Tibial artery (tissue), 4 donors: ENCODE data around the gene VPS36.

Experiments used
- DNase-seq, 2 donors: peaks; one replicate each; pipeline ENCODE4 v3.0.0-alpha.2; 2019
- H3K27ac ChIP-seq, 2 donors: fragments of 200-600 bp; sonication (generic) in 1 of 2; 1 replicate in 1 of 2; 2 replicates in 1 of 2; pipeline ENCODE4 v1.5.1; 2018 to 2019; ENCODE audit warnings: mild to moderate bottlenecking in 1 of 2
- H3K27me3 ChIP-seq, 2 donors: fragments of 200-600 bp; sonication (generic) in 1 of 2; one replicate each; pipeline versions ENCODE4 v1.5.1 to v1.6.0; 2016 to 2019
- H3K36me3 ChIP-seq, 3 donors: fragments of 200-600 bp; sonication (generic) in 2 of 3; one replicate each; pipeline ENCODE4 v1.5.1; 2016 to 2019; ENCODE audit warnings: mild to moderate bottlenecking in 2 of 3
- H3K4me1 ChIP-seq, 4 donors: fragments of 200-600 bp; sonication (generic) in 2 of 4; 1 replicate in 3 of 4; 2 replicates in 1 of 4; pipeline ENCODE4 v1.5.1; 2016 to 2019
- H3K4me3 ChIP-seq, 2 donors: fragments of 200-600 bp; sonication (generic) in 1 of 2; 1 replicate in 1 of 2; 2 replicates in 1 of 2; pipeline ENCODE4 v1.5.1; 2018 to 2019; ENCODE audit warnings: mild to moderate bottlenecking in 2 of 2
- H3K9me3 ChIP-seq, 3 donors: fragments of 200-600 bp; sonication (generic) in 1 of 3; one replicate each; pipeline ENCODE4 v1.5.1; 2016 to 2019
- intact Hi-C: fragments of 100-400 bp; cut with DNase I; formaldehyde crosslinking; loops from one replicate; pipeline ENCODE4 v1.15.0; 2023; ENCODE audit warnings: low total_unique reads
- TF ChIP-seq, protein P1 (sequence below), 2 experiments: fragments of 200-600 bp in 1 of 2; fragments of 450-650 bp in 1 of 2; IDR thresholded peaks; one replicate each; pipeline ENCODE4 v1.5.1; 2017 to 2019; ENCODE audit warnings: antibody characterized with exemption in 2 of 2, mild to moderate bottlenecking in 1 of 2, moderate library complexity in 1 of 2

VPS36 gene

GRCh38 chr13:52395704-52396103, 54.7 kb downstream of the VPS36 start:
- intact Hi-C loops, result loop anchor here (2.0 kb wide), 1 partner anchor 41 kb away; no protein-coding TSS in a partner anchor
- H3K9me3 ChIP-seq, result no peaks in the 10 kb centered on the region
- no peak for DNase-seq

GRCh38 chr13:52394586-52394985, 55.8 kb downstream of the VPS36 start:
- no peaks in the 10 kb centered on the region for H3K9me3 ChIP-seq
- DNase-seq, result no peak
- no peak overlapping the region for H3K4me3 ChIP-seq
- no peak overlapping the region for H3K27ac ChIP-seq
- H3K36me3 ChIP-seq, result no peaks in the 10 kb centered on the region
- intact Hi-C loops, result loop anchor here (2.0 kb wide), 1 partner anchor 40 kb away; no protein-coding TSS in a partner anchor
- H3K4me1 ChIP-seq, result no peaks in the 10 kb centered on the region
- no peaks in the 10 kb centered on the region for H3K27me3 ChIP-seq
- TF ChIP-seq, protein P1, sequence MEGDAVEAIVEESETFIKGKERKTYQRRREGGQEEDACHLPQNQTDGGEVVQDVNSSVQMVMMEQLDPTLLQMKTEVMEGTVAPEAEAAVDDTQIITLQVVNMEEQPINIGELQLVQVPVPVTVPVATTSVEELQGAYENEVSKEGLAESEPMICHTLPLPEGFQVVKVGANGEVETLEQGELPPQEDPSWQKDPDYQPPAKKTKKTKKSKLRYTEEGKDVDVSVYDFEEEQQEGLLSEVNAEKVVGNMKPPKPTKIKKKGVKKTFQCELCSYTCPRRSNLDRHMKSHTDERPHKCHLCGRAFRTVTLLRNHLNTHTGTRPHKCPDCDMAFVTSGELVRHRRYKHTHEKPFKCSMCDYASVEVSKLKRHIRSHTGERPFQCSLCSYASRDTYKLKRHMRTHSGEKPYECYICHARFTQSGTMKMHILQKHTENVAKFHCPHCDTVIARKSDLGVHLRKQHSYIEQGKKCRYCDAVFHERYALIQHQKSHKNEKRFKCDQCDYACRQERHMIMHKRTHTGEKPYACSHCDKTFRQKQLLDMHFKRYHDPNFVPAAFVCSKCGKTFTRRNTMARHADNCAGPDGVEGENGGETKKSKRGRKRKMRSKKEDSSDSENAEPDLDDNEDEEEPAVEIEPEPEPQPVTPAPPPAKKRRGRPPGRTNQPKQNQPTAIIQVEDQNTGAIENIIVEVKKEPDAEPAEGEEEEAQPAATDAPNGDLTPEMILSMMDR (IDR thresholded peaks at IDR 0.05), result no peak

More at GRCh38 chr13:52395704-52396103, 54.7 kb downstream of the VPS36 start:
- H3K27me3 ChIP-seq, result no peaks in the 10 kb centered on the region
- H3K4me1 ChIP-seq, result no peaks in the 10 kb centered on the region
- TF ChIP-seq, protein P1 (IDR thresholded peaks at IDR 0.05), result no peak
- no peak overlapping the region for H3K27ac ChIP-seq
- no peaks in the 10 kb centered on the region for H3K36me3 ChIP-seq
- no peak overlapping the region for H3K4me3 ChIP-seq

GRCh38 chr13:52393572-52394357, 56.7 kb downstream of the VPS36 start:
- Histone ChIP-seq H3K4me3 (no peak overlapping the region), H3K27me3 (no peaks in the 10 kb centered on the region), H3K4me1 (no peaks in the 10 kb centered on the region), H3K27ac (no peak overlapping the region), H3K9me3 (no peaks in the 10 kb centered on the region), H3K36me3 (no peaks in the 10 kb centered on the region)
- intact Hi-C loops, result loop anchor here (2.0 kb wide), 1 partner anchor 39 kb away; no protein-coding TSS in a partner anchor
- no peak for DNase-seq
- TF ChIP-seq, protein P1 (IDR thresholded peaks at IDR 0.05), result no peak

DNA sequence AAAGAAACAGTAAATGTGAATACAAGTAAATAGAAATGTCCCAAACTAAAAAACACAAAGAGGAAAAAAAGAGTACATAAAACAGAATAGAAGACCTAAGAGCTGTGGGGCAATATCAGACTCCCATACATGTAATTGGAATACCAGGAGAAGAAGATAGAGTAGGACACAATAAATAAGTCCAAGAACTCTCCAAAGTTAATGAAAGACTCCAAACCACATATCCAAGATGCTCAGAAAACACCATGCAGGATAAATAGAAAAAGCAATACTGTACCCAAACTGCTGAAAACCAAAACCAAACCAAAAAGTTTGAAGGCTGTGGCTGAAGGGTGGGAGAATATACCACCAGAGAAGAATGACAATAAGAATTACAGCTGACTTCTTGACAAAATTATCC, 62.7 kb downstream of the VPS36 start:
- intact Hi-C loops, result no loop called here
- Histone ChIP-seq H3K4me3 (no peak overlapping the region), H3K27ac (no peak overlapping the region), H3K4me1 (no peaks in the 10 kb centered on the region), H3K27me3 (no peaks in the 10 kb centered on the region), H3K36me3 (no peaks in the 10 kb centered on the region), H3K9me3 (peaks cover 0 to 3% (median 0%) of the 10 kb centered on the region in 3 donors)
- DNase-seq, result no peak
- TF ChIP-seq, protein P1 (IDR thresholded peaks at IDR 0.05), result no peak

- H3K27me3 ChIP-seq, result no peaks in the 10 kb centered on the region
- DNase-seq, result no peak
- no peaks in the 10 kb centered on the region for H3K36me3 ChIP-seq
- H3K9me3 ChIP-seq, result peaks cover 0 to 3% (median 0%) of the 10 kb centered on the region in 3 donors
- no peak overlapping the region for H3K4me3 ChIP-seq
- no peaks in the 10 kb centered on the region for H3K4me1 ChIP-seq
- no peak overlapping the region for H3K27ac ChIP-seq
- TF ChIP-seq, protein P1 (IDR thresholded peaks at IDR 0.05), result no peak
- intact Hi-C loops, result no loop called here
Observed at GRCh38 chr13:52385870-52386269, 64.6 kb downstream of the VPS36 start.
